K562 (cell line): ENCODE results near the gene SPRY4. TPM values are rescaled to one million over a fixed set of nuclear protein-coding genes. Genes with fewer than 3 reads are reported as not detected.
A peak's percentile ranks its signal among the peaks of the same experiment; 100 is the strongest.

Source experiments
- ARID1B ChIP-seq: fragments of 450-650 bp; IDR thresholded peaks from 2 replicates; pipeline ENCODE4 v1.6.1; 2016; ENCODE audit warnings: antibody characterized with exemption, mild to moderate bottlenecking, inconsistent platforms
- ATF1 ChIP-seq, 2 experiments: fragments of 450-650 bp in 1 of 2; IDR thresholded peaks; 2 replicates each; pipeline ENCODE4 v1.6.1; 2016; ENCODE audit warnings: missing compliant biosample characterization in 1 of 2, missing genetic modification characterization in 1 of 2
- ATF7 ChIP-seq: fragments of 450-650 bp; IDR thresholded peaks from 2 replicates; pipeline ENCODE4 v1.7.1; 2014; ENCODE audit warnings: mild to moderate bottlenecking, moderate library complexity
- CBX5 ChIP-seq: IDR thresholded peaks from 2 replicates; pipeline ENCODE4 v1.6.1; 2014; ENCODE audit warnings: low read depth, borderline replicate concordance
- CREM ChIP-seq: IDR thresholded peaks from 2 replicates; pipeline ENCODE4 v1.6.1; 2014; ENCODE audit warnings: antibody characterized with exemption, low read depth
- DPF2 ChIP-seq: fragments of 450-650 bp; IDR thresholded peaks from 2 replicates; pipeline ENCODE4 v1.6.1; 2016
- E2F3 ChIP-seq: fragments of 250-450 bp; sonication (Bioruptor Pico); IDR thresholded peaks from 2 replicates; pipeline ENCODE4 v1.4.0; 2020; ENCODE audit warnings: mild to moderate bottlenecking
- EGR1 ChIP-seq: fragments of 450-650 bp; conservative IDR thresholded peaks from 2 replicates; pipeline ENCODE4 v1.6.1; 2017; ENCODE audit warnings: mild to moderate bottlenecking
- EP300 ChIP-seq: IDR thresholded peaks from 2 replicates; pipeline ENCODE4 v1.6.1; 2012; ENCODE audit warnings: low read length, improper control_type of control experiment
- MCM5 ChIP-seq: fragments of 450-650 bp; IDR thresholded peaks from 2 replicates; pipeline ENCODE4 v1.6.1; 2016; ENCODE audit warnings: low read depth
- MECOM ChIP-seq: fragments of 250-450 bp; sonication (Bioruptor Pico); IDR thresholded peaks from 2 replicates; pipeline ENCODE4 v1.8.0; 2022; ENCODE audit warnings: inconsistent platforms
- POLR2H ChIP-seq: IDR thresholded peaks from 2 replicates; pipeline ENCODE4 v1.6.1; 2016; ENCODE audit warnings: missing genetic modification characterization, low read depth, mild to moderate bottlenecking, control low read depth, missing compliant biosample characterization, moderate library complexity
- POU5F1 ChIP-seq: fragments of 150-350 bp; IDR thresholded peaks from 2 replicates; pipeline ENCODE4 v1.6.1; 2014; ENCODE audit warnings: borderline replicate concordance, low read length, low read depth, mild to moderate bottlenecking; ENCODE audit not compliant: partially characterized antibody
- RAD51 ChIP-seq: fragments of 450-650 bp; IDR thresholded peaks from 2 replicates; pipeline ENCODE4 v1.7.1; 2016; ENCODE audit warnings: low read depth, mild to moderate bottlenecking, borderline replicate concordance
- RFX1 ChIP-seq: fragments of 450-650 bp; IDR thresholded peaks from 2 replicates; pipeline ENCODE4 v1.6.1; 2016; ENCODE audit warnings: mild to moderate bottlenecking, moderate library complexity
- SPI1 ChIP-seq: IDR thresholded peaks from 2 replicates; pipeline ENCODE4 v1.6.1; 2011; ENCODE audit warnings: low read depth, low read length, control low read depth, borderline replicate concordance
- TRIM28 ChIP-seq: fragments of 450-650 bp; IDR thresholded peaks from 2 replicates; pipeline ENCODE4 v1.6.1; 2017
- ZFX ChIP-seq: sonication (generic); formaldehyde crosslinking; IDR thresholded peaks from 2 replicates; pipeline ENCODE4 v1.8.0; 2022; ENCODE audit warnings: mild to moderate bottlenecking, missing genetic modification reagents, moderate library complexity
- ZNF197 ChIP-seq: fragments of 200-800 bp; sonication (Bioruptor generic); IDR thresholded peaks from 2 replicates; pipeline ENCODE4 v1.6.1; 2016; ENCODE audit warnings: low read depth, missing genetic modification characterization, missing compliant biosample characterization
- ZNF239 ChIP-seq: fragments of 250-450 bp; sonication (Bioruptor Pico); IDR thresholded peaks from 2 replicates; pipeline ENCODE4 v1.4.0; 2020; ENCODE audit warnings: mild to moderate bottlenecking
- ZNF324 ChIP-seq: fragments of 250-450 bp; sonication (Bioruptor Pico); IDR thresholded peaks from 2 replicates; pipeline ENCODE4 v1.4.0; 2020; ENCODE audit warnings: mild to moderate bottlenecking
- ZNF583 ChIP-seq: fragments of 250-450 bp; sonication (Bioruptor Pico); IDR thresholded peaks from 2 replicates; pipeline ENCODE4 v1.4.0; 2020
- polyA plus RNA-seq, 8 experiments: library from polyadenylated mRNA; depleted of rRNA in 4 of 8; stranded (reverse) in 5 of 8; unstranded in 3 of 8; fragments of >200 nt; fragmentation: Nextera tagmentation in 2 of 8; fragmentation: Illumina TruSeq in 1 of 8; extraction: Ambion mirVana in 2 of 8; extraction: Trizol in 1 of 8; gene quantifications; 2 replicates each; pipeline versions ENCODE4 v1.2.1 to v1.2.3, GENCODE V29; 2011 to 2014; ENCODE audit warnings: inconsistent platforms in 1 of 8, missing spikeins in 1 of 8
- total RNA-seq, 7 experiments: library from RNA; depleted of rRNA in 6 of 7; stranded (reverse); fragments of >200 nt in 6 of 7; fragmentation: Illumina TruSeq in 2 of 7; extraction: Trizol in 2 of 7; gene quantifications; 2 replicates each; pipeline versions ENCODE4 v1.2.1 to v1.2.3, GENCODE V29; 2011 to 2021; ENCODE audit warnings: low replicate concordance in 1 of 7
- TF ChIP-seq, protein P1 (sequence below), 2 experiments: fragments of 450-650 bp; IDR thresholded peaks; 2 replicates each; pipeline ENCODE4 v1.6.1; 2016
- TF ChIP-seq, protein P2 (sequence below), 2 experiments: fragments of 450-650 bp; conservative IDR thresholded peaks; 2 replicates each; pipeline ENCODE4 v1.6.1; 2017; ENCODE audit warnings: mild to moderate bottlenecking in 2 of 2, moderate library complexity in 2 of 2
- TF ChIP-seq, protein P3 (sequence below): IDR thresholded peaks from 2 replicates; pipeline ENCODE4 v1.6.1; 2016; ENCODE audit warnings: missing genetic modification characterization, missing compliant biosample characterization

The SPRY4 gene
- total and polyA plus RNA-seq, 9 of the 15 experiments (the other 6 are each of a cell fraction or from before 2014, with no cell fraction given), result 2.6 to 24.2 (median 9.5) TPM

DNA sequence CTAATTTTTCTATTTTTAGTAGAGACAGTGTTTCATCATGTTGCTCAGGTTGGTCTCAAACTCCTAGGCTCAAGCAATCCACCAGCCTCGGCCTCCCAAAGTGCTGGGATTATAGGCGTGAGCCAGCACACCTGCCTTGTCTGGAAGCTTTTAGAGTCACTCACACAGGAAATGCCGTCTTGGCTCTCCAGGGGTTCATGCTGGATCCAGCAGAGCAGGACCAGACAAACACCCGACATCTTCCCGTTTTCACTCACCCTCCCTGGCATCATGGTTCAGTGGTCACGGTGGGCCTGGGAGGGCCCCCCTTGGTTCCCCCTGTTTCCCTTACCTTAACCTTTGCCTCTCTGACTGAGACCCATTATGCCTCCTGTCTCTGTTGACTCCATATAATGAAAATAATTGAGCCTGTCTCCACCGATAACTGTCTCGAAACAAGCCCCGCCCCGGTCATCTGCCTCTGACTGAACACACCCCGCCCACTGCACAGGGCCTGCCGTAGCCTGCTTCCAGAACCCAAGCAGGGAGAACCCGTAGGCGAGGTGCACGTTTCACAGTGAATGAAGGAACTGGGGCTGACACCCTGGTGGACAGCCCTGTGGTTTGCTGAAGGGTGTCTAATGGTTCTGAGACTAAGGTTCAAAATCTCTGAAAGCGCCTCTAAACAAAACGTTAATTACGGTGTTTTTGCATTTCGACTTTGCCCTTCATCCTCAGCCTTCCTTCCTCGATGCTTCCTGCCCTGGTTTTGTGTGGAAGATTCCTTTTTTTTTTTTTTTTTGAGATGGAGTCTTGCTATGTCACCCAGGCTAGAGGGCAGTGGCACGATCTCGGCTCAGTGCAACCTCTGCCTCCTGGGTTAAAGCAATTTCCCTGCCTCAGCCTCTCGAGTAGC, 39.7 kb upstream of the SPRY4 start (continued):
- TF ChIP-seq, protein P1, sequence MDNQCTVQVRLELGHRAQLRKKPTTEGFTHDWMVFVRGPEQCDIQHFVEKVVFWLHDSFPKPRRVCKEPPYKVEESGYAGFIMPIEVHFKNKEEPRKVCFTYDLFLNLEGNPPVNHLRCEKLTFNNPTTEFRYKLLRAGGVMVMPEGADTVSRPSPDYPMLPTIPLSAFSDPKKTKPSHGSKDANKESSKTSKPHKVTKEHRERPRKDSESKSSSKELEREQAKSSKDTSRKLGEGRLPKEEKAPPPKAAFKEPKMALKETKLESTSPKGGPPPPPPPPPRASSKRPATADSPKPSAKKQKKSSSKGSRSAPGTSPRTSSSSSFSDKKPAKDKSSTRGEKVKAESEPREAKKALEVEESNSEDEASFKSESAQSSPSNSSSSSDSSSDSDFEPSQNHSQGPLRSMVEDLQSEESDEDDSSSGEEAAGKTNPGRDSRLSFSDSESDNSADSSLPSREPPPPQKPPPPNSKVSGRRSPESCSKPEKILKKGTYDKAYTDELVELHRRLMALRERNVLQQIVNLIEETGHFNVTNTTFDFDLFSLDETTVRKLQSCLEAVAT (IDR thresholded peaks at IDR 0.05), result peak in 1 of 2 experiments; percentile 87; a peak in 2 of 4 replicates
- TF ChIP-seq, protein P2, sequence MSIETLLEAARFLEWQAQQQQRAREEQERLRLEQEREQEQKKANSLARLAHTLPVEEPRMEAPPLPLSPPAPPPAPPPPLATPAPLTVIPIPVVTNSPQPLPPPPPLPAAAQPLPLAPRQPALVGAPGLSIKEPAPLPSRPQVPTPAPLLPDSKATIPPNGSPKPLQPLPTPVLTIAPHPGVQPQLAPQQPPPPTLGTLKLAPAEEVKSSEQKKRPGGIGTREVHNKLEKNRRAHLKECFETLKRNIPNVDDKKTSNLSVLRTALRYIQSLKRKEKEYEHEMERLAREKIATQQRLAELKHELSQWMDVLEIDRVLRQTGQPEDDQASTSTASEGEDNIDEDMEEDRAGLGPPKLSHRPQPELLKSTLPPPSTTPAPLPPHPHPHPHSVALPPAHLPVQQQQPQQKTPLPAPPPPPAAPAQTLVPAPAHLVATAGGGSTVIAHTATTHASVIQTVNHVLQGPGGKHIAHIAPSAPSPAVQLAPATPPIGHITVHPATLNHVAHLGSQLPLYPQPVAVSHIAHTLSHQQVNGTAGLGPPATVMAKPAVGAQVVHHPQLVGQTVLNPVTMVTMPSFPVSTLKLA (conservative IDR thresholded peaks at IDR 0.05), result peak in 1 of 2 experiments; percentile 39; a peak in 1 of 4 replicates
- TF ChIP-seq EP300 (0 out of 2 replicates have a peak, but pooled peaks have one; percentile 13), SPI1 (0 out of 2 replicates have a peak, but pooled peaks have one; percentile 3), E2F3 (0 out of 2 replicates have a peak, but pooled peaks have one; percentile 20), ATF1 (CRISPR knock-in tag; IDR thresholded peaks at IDR 0.05) (no peak), ATF1 (tag; IDR thresholded peaks at IDR 0.05) (peak; percentile 16; the same call in 1 of the 2 replicates), MCM5 (no peak), EGR1 (peak; percentile 46), ZNF324 (CRISPR knock-in tag) (no peak), TRIM28 (peak; percentile 64; the same call in 1 of the 2 replicates), ZNF583 (CRISPR knock-in tag) (no peak), ZFX (CRISPR knock-in tag) (peak; percentile 41), ATF7 (0 out of 2 replicates have a peak, but pooled peaks have one; percentile 35), MECOM (CRISPR knock-in tag) (0 out of 2 replicates have a peak, but pooled peaks have one; percentile 13), CBX5 (0 out of 2 replicates have a peak, but pooled peaks have one; percentile 17), RAD51 (0 out of 2 replicates have a peak, but pooled peaks have one; percentile 22), POLR2H (tag) (peak; percentile 63), ZNF197 (0 out of 2 replicates have a peak, but pooled peaks have one; percentile 37), POU5F1 (no peak), ZNF239 (CRISPR knock-in tag) (no peak), ARID1B (peak; percentile 64), RFX1 (no peak), DPF2 (0 out of 2 replicates have a peak, but pooled peaks have one; percentile 43), CREM (peak; percentile 25; the same call in 1 of the 2 replicates)
- TF ChIP-seq, protein P3, sequence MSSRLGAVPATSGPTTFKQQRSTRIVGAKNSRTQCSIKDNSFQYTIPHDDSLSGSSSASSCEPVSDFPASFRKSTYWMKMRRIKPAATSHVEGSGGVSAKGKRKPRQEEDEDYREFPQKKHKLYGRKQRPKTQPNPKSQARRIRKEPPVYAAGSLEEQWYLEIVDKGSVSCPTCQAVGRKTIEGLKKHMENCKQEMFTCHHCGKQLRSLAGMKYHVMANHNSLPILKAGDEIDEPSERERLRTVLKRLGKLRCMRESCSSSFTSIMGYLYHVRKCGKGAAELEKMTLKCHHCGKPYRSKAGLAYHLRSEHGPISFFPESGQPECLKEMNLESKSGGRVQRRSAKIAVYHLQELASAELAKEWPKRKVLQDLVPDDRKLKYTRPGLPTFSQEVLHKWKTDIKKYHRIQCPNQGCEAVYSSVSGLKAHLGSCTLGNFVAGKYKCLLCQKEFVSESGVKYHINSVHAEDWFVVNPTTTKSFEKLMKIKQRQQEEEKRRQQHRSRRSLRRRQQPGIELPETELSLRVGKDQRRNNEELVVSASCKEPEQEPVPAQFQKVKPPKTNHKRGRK (tag), result peak; percentile 53; the same call in 1 of the 2 replicates
